RPMI8226 (cell line): ENCODE results near the gene ZBTB12.

ENCODE experiments used
- DNase-seq: peaks from one replicate; pipeline ENCODE4 v3.0.0-alpha.2; 2015

The ZBTB12 gene

GRCh38 chr6:31896856-31897611 lies 4.9 kb downstream of the ZBTB12 start:
- no peak for DNase-seq

GRCh38 chr6:31896493-31896855 lies 5.4 kb downstream of the ZBTB12 start:
- DNase-seq, result no peak

GRCh38 chr6:31892821-31893220 lies 9.1 kb downstream of the ZBTB12 start:
- no peak for DNase-seq

- no peak for DNase-seq
Measured at GRCh38 chr6:31889331-31889972, 12.4 kb downstream of the ZBTB12 start.

- peak; percentile 49 for DNase-seq
Measured at GRCh38 chr6:31888276-31889258, 13.3 kb downstream of the ZBTB12 start.

GRCh38 chr6:31887173-31888007 lies 14.5 kb downstream of the ZBTB12 start:
- no peak for DNase-seq

GRCh38 chr6:31886541-31886991 lies 15.3 kb downstream of the ZBTB12 start:
- DNase-seq, result no peak

- no peak for DNase-seq
Measured at GRCh38 chr6:31884528-31885035, 17.3 kb downstream of the ZBTB12 start.

- DNase-seq, result no peak
Measured at GRCh38 chr6:31883676-31884075, 18.2 kb downstream of the ZBTB12 start.

- peak; percentile 56 for DNase-seq
Measured at GRCh38 chr6:31882344-31882743, 19.5 kb downstream of the ZBTB12 start.

- no peak for DNase-seq
Measured at GRCh38 chr6:31881136-31881859, 20.6 kb downstream of the ZBTB12 start.

- DNase-seq, result no peak
Measured at GRCh38 chr6:31880616-31881015, 21.3 kb downstream of the ZBTB12 start.

GRCh38 chr6:31879901-31880300 lies 22.0 kb downstream of the ZBTB12 start:
- DNase-seq, result no peak

- no peak for DNase-seq
Measured at GRCh38 chr6:31879143-31879542, 22.7 kb downstream of the ZBTB12 start.

GRCh38 chr6:31878726-31879125 lies 23.2 kb downstream of the ZBTB12 start, which contains the start of gene SLC44A4:
SLC44A4 (minus strand) TSS chr6:31878997; CDS start chr6:31878980, 17 bp downstream.
- no peak for DNase-seq

- no peak for DNase-seq
Measured at GRCh38 chr6:31878222-31878621, 23.7 kb downstream of the ZBTB12 start.

GRCh38 chr6:31877651-31878161 lies 24.2 kb downstream of the ZBTB12 start:
- DNase-seq, result no peak

- no peak for DNase-seq
Measured at GRCh38 chr6:31877125-31877650, 24.7 kb downstream of the ZBTB12 start.

- DNase-seq, result no peak
Measured at GRCh38 chr6:31876357-31876756, 25.5 kb downstream of the ZBTB12 start.

GRCh38 chr6:31875877-31876276 lies 26.0 kb downstream of the ZBTB12 start:
- no peak for DNase-seq
